Panc1 (cell line): ENCODE results near the gene TYRO3. TPM values are rescaled to one million over a fixed set of nuclear protein-coding genes. Genes with fewer than 3 reads are reported as not detected.
A peak's percentile ranks its signal among the peaks of the same experiment; 100 is the strongest.

ENCODE experiments used
- ATAC-seq: fragments of 200-7000 bp; cut with Tn5 transposase; 2 replicates; pipeline ENCODE4 v1.9.1; 2020; ENCODE audit warnings: mild to moderate bottlenecking, moderate library complexity
- BruUV-seq: library from RNA; stranded (reverse); fragments of 400-500 nt; replicated peaks from 2 replicates; lab custom pipeline; 2021; lab: Mats Ljungman, UMichigan
- CTCF ChIA-PET: fragments of 300-600 bp; sonication (Branson Sonifier 250); formaldehyde crosslinking; loops from one replicate; lab custom pipeline; 2022; ENCODE audit warnings: antibody characterized with exemption; lab: Charles Lee
- POLR2A ChIA-PET: fragments of 300-600 bp; sonication (Branson Sonifier 250); formaldehyde crosslinking; loops from one replicate; lab custom pipeline; 2022; ENCODE audit warnings: antibody characterized with exemption; lab: Charles Lee
- DNase-seq: peaks from one replicate; pipeline ENCODE4 v3.0.0-alpha.2; 2010; ENCODE audit warnings: low read depth, low spot score
- H3K27ac ChIP-seq: 2 replicates; pipeline ENCODE4 v1.5.1; 2011; ENCODE audit warnings: mild to moderate bottlenecking, low read length, inconsistent platforms
- H3K27me3 ChIP-seq: fragments of 200-500 bp; sonication (Bioruptor generic); 2 replicates; pipeline ENCODE4 v1.6.0; 2014; ENCODE audit warnings: low read length, inconsistent platforms; ENCODE audit not compliant: control insufficient read depth, insufficient read depth
- H3K36me3 ChIP-seq: fragments of 200-500 bp; sonication (Bioruptor generic); 2 replicates; pipeline ENCODE4 v1.5.1; 2014; ENCODE audit warnings: inconsistent platforms, mild to moderate bottlenecking, low read length, moderate library complexity; ENCODE audit not compliant: control insufficient read depth, insufficient read depth
- H3K4me1 ChIP-seq: 2 replicates; pipeline ENCODE4 v1.5.1; 2011; ENCODE audit warnings: inconsistent platforms, mild to moderate bottlenecking, low read length, moderate library complexity; ENCODE audit not compliant: control insufficient read depth, insufficient read depth
- H3K4me3 ChIP-seq, 2 experiments: 2 replicates each; pipeline ENCODE4 v1.5.1; 2011 to 2012; ENCODE audit warnings: low read depth in 2 of 2, low read length in 2 of 2, mild to moderate bottlenecking in 2 of 2, inconsistent platforms in 1 of 2, moderate library complexity in 1 of 2
- H3K9me3 ChIP-seq: fragments of 200-500 bp; sonication (Bioruptor generic); 2 replicates; pipeline ENCODE4 v1.5.1; 2014; ENCODE audit warnings: low read depth, mild to moderate bottlenecking, inconsistent platforms, low read length, moderate library complexity; ENCODE audit not compliant: control insufficient read depth, insufficient read depth
- TCF7L2 ChIP-seq: IDR thresholded peaks from 2 replicates; pipeline ENCODE4 v1.6.1; 2011; ENCODE audit warnings: mild to moderate bottlenecking, low read depth, low read length, inconsistent platforms
- in situ Hi-C: cut with HindIII; loops from 2 replicates; pipeline ENCODE4 v1.10.0; 2016; ENCODE audit warnings: low sequenced_read_pairs, low pct_unique_long_range_greater_than_20kb
- intact Hi-C: fragments of 100-400 bp; cut with micrococcal nuclease; formaldehyde crosslinking; loops from one replicate; pipeline ENCODE4 v1.10.0; 2022; ENCODE audit not compliant: unreplicated experiment
- total RNA-seq: library from RNA; stranded (reverse); gene quantifications from one replicate; pipeline ENCODE4 v1.2.1, GENCODE V29; 2021; ENCODE audit not compliant: unreplicated experiment
- TF ChIP-seq, protein P1 (sequence below), 2 experiments: IDR thresholded peaks; 2 replicates each; pipeline ENCODE4 v1.6.1; 2011 to 2012; ENCODE audit warnings: low read depth in 2 of 2, control low read depth in 1 of 2, low read length in 1 of 2, mild to moderate bottlenecking in 1 of 2, moderate library complexity in 1 of 2; ENCODE audit not compliant: insufficient read depth in 1 of 2
- TF ChIP-seq, protein P2 (sequence below): fragments of 450-650 bp; IDR thresholded peaks from 2 replicates; pipeline ENCODE4 v1.5.1; 2017; ENCODE audit warnings: mild to moderate bottlenecking

Gene TYRO3
- total RNA-seq, 1 experiment from 2014 or later = 41.7 TPM

DNA sequence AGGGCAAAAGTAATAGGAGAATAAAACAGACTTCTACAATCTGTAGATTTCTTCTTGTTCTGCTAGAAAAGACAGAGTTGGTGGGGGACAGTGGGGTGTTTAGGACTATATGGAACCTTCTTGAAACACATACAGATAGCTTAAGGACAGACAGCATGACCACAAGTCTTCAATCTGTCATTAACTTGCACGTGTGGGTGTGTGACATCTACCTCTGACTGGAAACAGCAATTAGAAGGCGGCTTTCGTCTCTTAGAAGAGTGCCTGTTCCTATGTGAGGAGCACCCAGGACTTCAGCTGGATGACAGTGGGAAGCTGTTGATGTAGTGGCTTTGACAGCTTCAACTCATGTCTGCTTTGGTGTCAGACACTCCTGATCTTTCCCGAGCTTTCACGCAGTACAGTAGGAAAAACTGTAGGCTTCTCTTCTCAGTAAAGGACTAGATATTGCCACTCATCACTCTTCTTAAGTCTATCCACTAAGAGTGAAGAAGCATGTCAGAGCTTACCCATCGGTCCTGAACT, 44.5 kb downstream of the TYRO3 start:
- DNase-seq (no peak), ATAC-seq (peak; percentile 27; the same call in 1 of the 2 replicates)
- CTCF ChIA-PET = interaction anchor here (0.5 to 1.6 kb wide), 17 partner anchors 9 to 208 kb away, joined by 3 to 13 read pairs (median 4); no protein-coding TSS in a partner anchor
- intact Hi-C loops (loop anchor here (10.0 kb wide), 1 partner anchor 211 kb away; no protein-coding TSS in a partner anchor), in situ Hi-C loops (no loop called here)
- H3K9me3 ChIP-seq = no peaks in the 10 kb centered on the region
- POLR2A ChIA-PET = interaction anchor here (0.6 kb wide), 1 partner anchor 9 kb away, joined by 10 read pairs; no protein-coding TSS in a partner anchor
- H3K27me3 ChIP-seq = no peaks in the 10 kb centered on the region
- H3K4me3 ChIP-seq = no peak overlapping the region; a peak in 1 of 4 replicates
- peak overlapping the region; percentile 23; the same call in 1 of the 2 replicates for H3K27ac ChIP-seq
- H3K36me3 ChIP-seq = no peaks in the 10 kb centered on the region
- TF ChIP-seq, protein P1, sequence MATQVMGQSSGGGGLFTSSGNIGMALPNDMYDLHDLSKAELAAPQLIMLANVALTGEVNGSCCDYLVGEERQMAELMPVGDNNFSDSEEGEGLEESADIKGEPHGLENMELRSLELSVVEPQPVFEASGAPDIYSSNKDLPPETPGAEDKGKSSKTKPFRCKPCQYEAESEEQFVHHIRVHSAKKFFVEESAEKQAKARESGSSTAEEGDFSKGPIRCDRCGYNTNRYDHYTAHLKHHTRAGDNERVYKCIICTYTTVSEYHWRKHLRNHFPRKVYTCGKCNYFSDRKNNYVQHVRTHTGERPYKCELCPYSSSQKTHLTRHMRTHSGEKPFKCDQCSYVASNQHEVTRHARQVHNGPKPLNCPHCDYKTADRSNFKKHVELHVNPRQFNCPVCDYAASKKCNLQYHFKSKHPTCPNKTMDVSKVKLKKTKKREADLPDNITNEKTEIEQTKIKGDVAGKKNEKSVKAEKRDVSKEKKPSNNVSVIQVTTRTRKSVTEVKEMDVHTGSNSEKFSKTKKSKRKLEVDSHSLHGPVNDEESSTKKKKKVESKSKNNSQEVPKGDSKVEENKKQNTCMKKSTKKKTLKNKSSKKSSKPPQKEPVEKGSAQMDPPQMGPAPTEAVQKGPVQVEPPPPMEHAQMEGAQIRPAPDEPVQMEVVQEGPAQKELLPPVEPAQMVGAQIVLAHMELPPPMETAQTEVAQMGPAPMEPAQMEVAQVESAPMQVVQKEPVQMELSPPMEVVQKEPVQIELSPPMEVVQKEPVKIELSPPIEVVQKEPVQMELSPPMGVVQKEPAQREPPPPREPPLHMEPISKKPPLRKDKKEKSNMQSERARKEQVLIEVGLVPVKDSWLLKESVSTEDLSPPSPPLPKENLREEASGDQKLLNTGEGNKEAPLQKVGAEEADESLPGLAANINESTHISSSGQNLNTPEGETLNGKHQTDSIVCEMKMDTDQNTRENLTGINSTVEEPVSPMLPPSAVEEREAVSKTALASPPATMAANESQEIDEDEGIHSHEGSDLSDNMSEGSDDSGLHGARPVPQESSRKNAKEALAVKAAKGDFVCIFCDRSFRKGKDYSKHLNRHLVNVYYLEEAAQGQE (IDR thresholded peaks at IDR 0.05; ENCODE audit: insufficient read depth in 1 of 2, low read depth in 2 of 2, low read length in 1 of 2) = no peak
- BruUV-seq = no TSS peak
- peaks cover 14% of the 10 kb centered on the region for H3K4me1 ChIP-seq

DNA sequence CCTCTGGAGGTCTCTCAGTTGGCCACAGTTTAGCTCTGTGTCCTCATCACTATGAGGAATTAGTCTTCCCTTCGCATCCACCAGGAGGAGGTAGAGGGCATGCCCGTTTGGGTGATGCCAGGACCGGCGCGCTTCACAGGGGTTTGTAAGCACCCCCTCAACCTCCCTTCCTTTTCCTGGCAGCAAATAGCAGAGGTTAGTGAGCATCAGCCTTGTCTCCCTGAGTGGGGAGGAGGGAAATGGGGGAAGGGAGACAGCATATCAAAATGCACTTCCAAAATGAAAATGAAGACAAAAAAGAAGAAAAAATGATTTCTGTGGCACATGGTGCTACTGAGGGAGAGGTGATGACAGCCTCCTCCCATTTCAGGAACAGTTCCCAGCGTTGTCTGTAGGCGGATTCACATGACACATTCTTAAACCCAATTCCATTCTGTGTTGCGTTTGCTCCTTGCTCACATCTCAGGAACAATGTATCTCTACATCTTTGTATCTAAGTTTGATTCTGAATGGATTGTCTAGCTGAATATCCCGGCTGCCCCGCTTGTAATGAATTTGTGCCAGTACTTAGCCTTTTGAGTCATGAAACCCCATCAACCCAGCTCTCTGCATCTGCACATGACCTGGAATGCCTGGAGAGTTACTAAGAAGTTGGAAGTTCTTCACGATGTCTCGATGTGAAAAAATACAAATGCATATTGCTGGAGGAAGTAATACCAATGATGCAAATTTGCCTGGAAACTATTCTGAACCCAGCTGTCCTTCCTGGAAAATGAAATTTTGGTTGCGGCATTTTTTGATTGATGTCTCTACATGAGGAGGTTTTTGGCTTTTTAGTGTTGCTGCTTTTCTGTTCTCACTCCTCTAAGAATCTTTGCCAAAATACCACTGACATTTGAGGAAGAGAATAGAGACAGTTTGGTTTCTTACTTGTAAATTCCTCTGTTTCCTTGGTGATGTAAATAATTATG, 45.2 kb downstream of the TYRO3 start:
- Histone ChIP-seq H3K27me3 (no peaks in the 10 kb centered on the region), H3K4me3 (peak overlapping the region; percentile 19 to 57), H3K4me1 (peaks cover 14% of the 10 kb centered on the region), H3K27ac (peak overlapping the region; percentile 2; the same call in 1 of the 2 replicates), H3K36me3 (no peaks in the 10 kb centered on the region), H3K9me3 (no peaks in the 10 kb centered on the region)
- intact Hi-C loops = loop anchor here (10.0 kb wide), 1 partner anchor 211 kb away; no protein-coding TSS in a partner anchor
- TF ChIP-seq, protein P2, sequence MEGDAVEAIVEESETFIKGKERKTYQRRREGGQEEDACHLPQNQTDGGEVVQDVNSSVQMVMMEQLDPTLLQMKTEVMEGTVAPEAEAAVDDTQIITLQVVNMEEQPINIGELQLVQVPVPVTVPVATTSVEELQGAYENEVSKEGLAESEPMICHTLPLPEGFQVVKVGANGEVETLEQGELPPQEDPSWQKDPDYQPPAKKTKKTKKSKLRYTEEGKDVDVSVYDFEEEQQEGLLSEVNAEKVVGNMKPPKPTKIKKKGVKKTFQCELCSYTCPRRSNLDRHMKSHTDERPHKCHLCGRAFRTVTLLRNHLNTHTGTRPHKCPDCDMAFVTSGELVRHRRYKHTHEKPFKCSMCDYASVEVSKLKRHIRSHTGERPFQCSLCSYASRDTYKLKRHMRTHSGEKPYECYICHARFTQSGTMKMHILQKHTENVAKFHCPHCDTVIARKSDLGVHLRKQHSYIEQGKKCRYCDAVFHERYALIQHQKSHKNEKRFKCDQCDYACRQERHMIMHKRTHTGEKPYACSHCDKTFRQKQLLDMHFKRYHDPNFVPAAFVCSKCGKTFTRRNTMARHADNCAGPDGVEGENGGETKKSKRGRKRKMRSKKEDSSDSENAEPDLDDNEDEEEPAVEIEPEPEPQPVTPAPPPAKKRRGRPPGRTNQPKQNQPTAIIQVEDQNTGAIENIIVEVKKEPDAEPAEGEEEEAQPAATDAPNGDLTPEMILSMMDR = peak; percentile 95
- 0 out of 2 replicates have a peak, but pooled peaks have one; percentile 3 for TF ChIP-seq TCF7L2
- TF ChIP-seq, protein P1 (IDR thresholded peaks at IDR 0.05; ENCODE audit: insufficient read depth in 1 of 2, low read depth in 2 of 2, low read length in 1 of 2) = no peak
- in situ Hi-C loops = no loop called here
- DNase-seq (peak; percentile 68), ATAC-seq (peak; percentile 98)
- CTCF ChIA-PET = interaction anchor here (0.5 to 1.6 kb wide), 19 partner anchors 8 to 207 kb away, joined by 3 to 13 read pairs (median 4); no protein-coding TSS in a partner anchor
- no TSS peak for BruUV-seq
- POLR2A ChIA-PET = interaction anchor here (0.6 kb wide), 1 partner anchor 9 kb away, joined by 10 read pairs; no protein-coding TSS in a partner anchor
